ENCODE data around the gene JMJD6. TPM values are rescaled to one million over a fixed set of nuclear protein-coding genes. Genes with fewer than 3 reads are reported as not detected.

Gene JMJD6
- total RNA-seq, 1 experiment from 2014 or later: 60.0 TPM

DNA sequence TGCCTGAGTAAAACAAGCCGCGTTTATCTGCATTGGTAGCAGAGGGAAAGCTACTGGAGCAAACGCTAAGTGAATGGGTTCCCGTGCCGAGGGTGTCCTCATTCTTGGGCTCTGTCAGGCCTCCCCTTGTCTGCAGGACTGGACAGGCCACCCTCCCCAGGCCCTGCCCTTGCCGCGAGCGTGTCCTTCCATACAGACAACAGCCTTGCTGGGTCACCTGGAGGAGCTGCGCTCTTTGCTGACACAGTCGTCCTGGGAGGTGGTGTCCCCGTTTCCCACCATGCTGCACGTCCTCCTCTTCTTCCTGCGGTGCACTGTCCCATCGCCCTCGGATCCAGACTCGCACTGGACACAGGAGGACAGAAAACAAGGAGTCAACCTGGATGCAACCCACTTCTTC lies 7.9 kb downstream of the JMJD6 start:
- BruUV-seq (replicated peaks): no TSS peak
- H3K36me3 ChIP-seq (ENCODE audit: control insufficient read depth, insufficient read depth, low read length): peaks cover 26% of the 10 kb centered on the region

DNA sequence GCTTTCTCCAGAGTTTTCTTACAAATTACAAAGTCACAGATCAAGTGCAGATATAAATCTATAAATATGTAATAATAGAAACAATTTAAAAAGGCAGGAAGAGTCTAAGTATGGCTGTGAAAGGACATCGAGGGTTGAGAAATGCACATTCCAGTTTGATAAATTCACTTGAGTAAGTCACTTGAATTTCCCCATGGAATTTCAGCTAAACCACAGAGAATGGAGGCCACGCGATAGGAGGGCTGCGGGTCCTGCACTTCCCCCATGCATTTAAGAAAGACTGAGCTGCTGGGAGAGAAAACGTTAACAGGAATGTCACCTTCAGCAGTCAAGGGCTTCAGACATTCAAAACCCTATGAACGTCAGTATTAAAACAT lies 9.6 kb downstream of the JMJD6 start:
- DNase-seq (ENCODE audit: low read depth, low spot score): no peak
- Histone ChIP-seq H3K27me3 (ENCODE audit: control insufficient read depth, insufficient read depth, low read length) (no peaks in the 10 kb centered on the region), H3K4me1 (ENCODE audit: control insufficient read depth, insufficient read depth, low read length) (peaks cover 3% of the 10 kb centered on the region; the same call in 1 of the 2 replicates), H3K27ac (ENCODE audit: low read length) (no peak overlapping the region), H3K36me3 (ENCODE audit: control insufficient read depth, insufficient read depth, low read length) (peaks cover 21% of the 10 kb centered on the region), H3K9me3 (ENCODE audit: control insufficient read depth, insufficient read depth, low read depth, low read length) (no peaks in the 10 kb centered on the region), H3K4me3 (ENCODE audit: low read depth in 2 of 2, low read length in 2 of 2) (no peak overlapping the region)
- in situ Hi-C loops (cut with HindIII; ENCODE audit: low pct_unique_long_range_greater_than_20kb, low sequenced_read_pairs) (no loop called here), intact Hi-C loops (cut with micrococcal nuclease; ENCODE audit: unreplicated experiment) (no loop called here)
- CTCF ChIA-PET: no interaction called here
- no TSS peak for BruUV-seq (replicated peaks)
- no peak for ATAC-seq
- TF ChIP-seq, protein P1, sequence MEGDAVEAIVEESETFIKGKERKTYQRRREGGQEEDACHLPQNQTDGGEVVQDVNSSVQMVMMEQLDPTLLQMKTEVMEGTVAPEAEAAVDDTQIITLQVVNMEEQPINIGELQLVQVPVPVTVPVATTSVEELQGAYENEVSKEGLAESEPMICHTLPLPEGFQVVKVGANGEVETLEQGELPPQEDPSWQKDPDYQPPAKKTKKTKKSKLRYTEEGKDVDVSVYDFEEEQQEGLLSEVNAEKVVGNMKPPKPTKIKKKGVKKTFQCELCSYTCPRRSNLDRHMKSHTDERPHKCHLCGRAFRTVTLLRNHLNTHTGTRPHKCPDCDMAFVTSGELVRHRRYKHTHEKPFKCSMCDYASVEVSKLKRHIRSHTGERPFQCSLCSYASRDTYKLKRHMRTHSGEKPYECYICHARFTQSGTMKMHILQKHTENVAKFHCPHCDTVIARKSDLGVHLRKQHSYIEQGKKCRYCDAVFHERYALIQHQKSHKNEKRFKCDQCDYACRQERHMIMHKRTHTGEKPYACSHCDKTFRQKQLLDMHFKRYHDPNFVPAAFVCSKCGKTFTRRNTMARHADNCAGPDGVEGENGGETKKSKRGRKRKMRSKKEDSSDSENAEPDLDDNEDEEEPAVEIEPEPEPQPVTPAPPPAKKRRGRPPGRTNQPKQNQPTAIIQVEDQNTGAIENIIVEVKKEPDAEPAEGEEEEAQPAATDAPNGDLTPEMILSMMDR (IDR thresholded peaks at IDR 0.05): no peak
- POLR2A ChIA-PET: interaction anchor here (0.6 kb wide), 2 partner anchors 18 to 19 kb away, joined by 3 to 9 read pairs; no protein-coding TSS in a partner anchor

More for the DNA sequence above, 7.9 kb downstream of the JMJD6 start:
- ATAC-seq (no peak), DNase-seq (ENCODE audit: low read depth, low spot score) (no peak)
- ChIA-PET POLR2A (no interaction called here), CTCF (interaction anchor here (0.5 kb wide), 1 partner anchor 9 kb away, joined by 5 read pairs; no protein-coding TSS in a partner anchor)
- TF ChIP-seq, protein P1 (IDR thresholded peaks at IDR 0.05): no peak
- TF ChIP-seq, protein P2, sequence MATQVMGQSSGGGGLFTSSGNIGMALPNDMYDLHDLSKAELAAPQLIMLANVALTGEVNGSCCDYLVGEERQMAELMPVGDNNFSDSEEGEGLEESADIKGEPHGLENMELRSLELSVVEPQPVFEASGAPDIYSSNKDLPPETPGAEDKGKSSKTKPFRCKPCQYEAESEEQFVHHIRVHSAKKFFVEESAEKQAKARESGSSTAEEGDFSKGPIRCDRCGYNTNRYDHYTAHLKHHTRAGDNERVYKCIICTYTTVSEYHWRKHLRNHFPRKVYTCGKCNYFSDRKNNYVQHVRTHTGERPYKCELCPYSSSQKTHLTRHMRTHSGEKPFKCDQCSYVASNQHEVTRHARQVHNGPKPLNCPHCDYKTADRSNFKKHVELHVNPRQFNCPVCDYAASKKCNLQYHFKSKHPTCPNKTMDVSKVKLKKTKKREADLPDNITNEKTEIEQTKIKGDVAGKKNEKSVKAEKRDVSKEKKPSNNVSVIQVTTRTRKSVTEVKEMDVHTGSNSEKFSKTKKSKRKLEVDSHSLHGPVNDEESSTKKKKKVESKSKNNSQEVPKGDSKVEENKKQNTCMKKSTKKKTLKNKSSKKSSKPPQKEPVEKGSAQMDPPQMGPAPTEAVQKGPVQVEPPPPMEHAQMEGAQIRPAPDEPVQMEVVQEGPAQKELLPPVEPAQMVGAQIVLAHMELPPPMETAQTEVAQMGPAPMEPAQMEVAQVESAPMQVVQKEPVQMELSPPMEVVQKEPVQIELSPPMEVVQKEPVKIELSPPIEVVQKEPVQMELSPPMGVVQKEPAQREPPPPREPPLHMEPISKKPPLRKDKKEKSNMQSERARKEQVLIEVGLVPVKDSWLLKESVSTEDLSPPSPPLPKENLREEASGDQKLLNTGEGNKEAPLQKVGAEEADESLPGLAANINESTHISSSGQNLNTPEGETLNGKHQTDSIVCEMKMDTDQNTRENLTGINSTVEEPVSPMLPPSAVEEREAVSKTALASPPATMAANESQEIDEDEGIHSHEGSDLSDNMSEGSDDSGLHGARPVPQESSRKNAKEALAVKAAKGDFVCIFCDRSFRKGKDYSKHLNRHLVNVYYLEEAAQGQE (IDR thresholded peaks at IDR 0.05; ENCODE audit: insufficient read depth in 1 of 2, low read depth in 2 of 2, low read length in 1 of 2): no peak
- TF ChIP-seq SIN3A (IDR thresholded peaks at IDR 0.05; ENCODE audit: borderline replicate concordance, insufficient read depth, low read depth, low read length) (no peak), TCF7L2 (IDR thresholded peaks at IDR 0.05; ENCODE audit: low read depth, low read length) (no peak), POLR2AphosphoS5 (IDR thresholded peaks at IDR 0.05; ENCODE audit: low read depth, low read length) (no peak)
- in situ Hi-C loops (cut with HindIII; ENCODE audit: low pct_unique_long_range_greater_than_20kb, low sequenced_read_pairs) (no loop called here), intact Hi-C loops (cut with micrococcal nuclease; ENCODE audit: unreplicated experiment) (no loop called here)
- Histone ChIP-seq H3K4me3 (ENCODE audit: low read depth in 2 of 2, low read length in 2 of 2) (no peak overlapping the region), H3K9me3 (ENCODE audit: control insufficient read depth, insufficient read depth, low read depth, low read length) (no peaks in the 10 kb centered on the region), H3K27ac (ENCODE audit: low read length) (no peak overlapping the region), H3K4me1 (ENCODE audit: control insufficient read depth, insufficient read depth, low read length) (0 out of 2 replicates have a peak, but pooled peaks cover 2% of the 10 kb centered on the region), H3K27me3 (ENCODE audit: control insufficient read depth, insufficient read depth, low read length) (no peaks in the 10 kb centered on the region)
